Adrenal gland (tissue), 12 donors: ENCODE data around the gene UGT1A4. TPM values are rescaled to one million over a fixed set of nuclear protein-coding genes. Genes with fewer than 3 reads are reported as not detected.

Experiments used
- DNase-seq, 7 donors: peaks; one replicate each; pipeline ENCODE4 v3.0.0-alpha.2; 2019 to 2020
- H3K27ac ChIP-seq, 5 donors: fragments of 200-600 bp; sonication (generic) in 4 of 5; 1 replicate in 3 of 5; 2 replicates in 2 of 5; pipeline versions ENCODE4 v1.5.1 to v1.8.0; 2016 to 2020; ENCODE audit warnings: mild to moderate bottlenecking in 1 of 5
- H3K27me3 ChIP-seq: fragments of 200-600 bp; 2 replicates; pipeline ENCODE4 v1.8.0; 2021
- H3K36me3 ChIP-seq, 2 donors: fragments of 200-600 bp; replicated peaks in 1 of 2; 1 replicate in 1 of 2; 2 replicates in 1 of 2; pipeline versions ENCODE4 v1.5.1 to v1.8.0; 2018 to 2022
- H3K4me1 ChIP-seq, 2 donors: fragments of 200-600 bp; replicated peaks in 1 of 2; 1 replicate in 1 of 2; 2 replicates in 1 of 2; pipeline versions ENCODE4 v1.5.1 to v1.8.0; 2018 to 2021
- H3K4me3 ChIP-seq, 4 donors: fragments of 200-600 bp; sonication (generic) in 3 of 4; one replicate each; pipeline ENCODE4 v1.5.1; 2016 to 2018
- H3K9me3 ChIP-seq, 3 donors: fragments of 200-600 bp; sonication (generic) in 1 of 3; replicated peaks in 1 of 3; 1 replicate in 2 of 3; 2 replicates in 1 of 3; pipeline versions ENCODE4 v1.5.1 to v1.8.0; 2016 to 2021
- CTCF ChIP-seq, 6 experiments: fragments of 450-650 bp in 4 of 6; fragments of 200-600 bp in 2 of 6; sonication (generic) in 1 of 6; IDR thresholded peaks; 1 replicate in 5 of 6; 2 replicates in 1 of 6; pipeline versions ENCODE4 v1.5.1 to v1.8.0; 2016 to 2021; ENCODE audit warnings: antibody characterized with exemption in 6 of 6, mild to moderate bottlenecking in 2 of 6, moderate library complexity in 1 of 6
- POLR2A ChIP-seq, 2 donors: fragments of 450-650 bp; IDR thresholded peaks; one replicate each; pipeline ENCODE4 v1.6.1; 2017; ENCODE audit warnings: antibody characterized with exemption in 2 of 2, mild to moderate bottlenecking in 2 of 2, moderate library complexity in 1 of 2
- WGBS, 4 donors: extraction: QIAGEN DNeasy Blood & Tissue Kit in 2 of 4; methylation state at CpG; one replicate each; pipeline versions ENCODE4 v1.1.5 to v1.1.7; 2013 to 2017; 5-methylcytosine and 5-hydroxymethylcytosine counted together
- intact Hi-C, 2 donors: fragments of 100-400 bp; cut with DNase I; formaldehyde crosslinking; loops; one replicate each; pipeline versions ENCODE4 v1.14.1 to v1.15.0; 2022 to 2023
- polyA plus RNA-seq, 3 donors: library from polyadenylated mRNA; stranded (reverse); fragments of 200-250 nt in 2 of 3; fragments of 350-450 nt in 1 of 3; fragmentation: Illumina TruSeq in 1 of 3; extraction: RNeasy Lipid Tissue Mini Kit (QIAGEN cat#74804) in 1 of 3; gene quantifications; one replicate each; pipeline ENCODE4 v1.2.3, GENCODE V29; 2013 to 2014
- total RNA-seq, 9 donors: library from RNA; depleted of rRNA in 4 of 9; stranded (reverse); fragments of >200 nt in 4 of 9; fragments of 120-200 nt in 1 of 9; fragmentation: NEBNext Ultra II Directional in 1 of 9; extraction: Animal tissue kit (Norgen Biotek cat#: 25700) in 1 of 9; gene quantifications; one replicate each; pipeline versions ENCODE4 v1.1.0 to v1.2.4, GENCODE V29; 2013 to 2023
- donor health status: healthy with polysubstance abuse.
- donor health status: Bipolar disorder and iron deficiency.
- donor health status: DM: yes; HTN: yes; CAD: no.
- donor health status: DM: no; HTN: no; CAD: no.
- donor health status: DM: no; HTN: no; CAD: no.
- donor health status: DM: yes; HTN: yes; CAD: no.

The UGT1A4 gene
- total and polyA plus RNA-seq, 12 donors: 0.36 TPM; not detected in 11

- Histone ChIP-seq H3K27me3 (no peaks in the 10 kb centered on the region), H3K4me1 (no peaks in the 10 kb centered on the region), H3K27ac (no peak overlapping the region), H3K9me3 (no peaks in the 10 kb centered on the region), H3K36me3 (no peaks in the 10 kb centered on the region), H3K4me3 (no peak overlapping the region)
- peak in 1 of 7 donors; percentile 4 for DNase-seq
- intact Hi-C loops: no loop called here
- TF ChIP-seq CTCF (IDR thresholded peaks at IDR 0.05): no peak
- no peak for TF ChIP-seq POLR2A (IDR thresholded peaks at IDR 0.05)
- WGBS, 4 donors: 65 to 95% (median 69%) methylated on average over 2 of the region's 2 CpGs
These were observed 95.7 kb downstream of the UGT1A4 start for GRCh38 chr2:233814056-233814835.

GRCh38 chr2:233815861-233816260 is 97.3 kb downstream of the UGT1A4 start:
- Histone ChIP-seq H3K9me3 (no peaks in the 10 kb centered on the region), H3K27ac (no peak overlapping the region), H3K27me3 (no peaks in the 10 kb centered on the region), H3K4me1 (no peaks in the 10 kb centered on the region), H3K4me3 (no peak overlapping the region), H3K36me3 (no peaks in the 10 kb centered on the region)
- intact Hi-C loops: no loop called here
- no peak for TF ChIP-seq POLR2A (IDR thresholded peaks at IDR 0.05)
- TF ChIP-seq CTCF (IDR thresholded peaks at IDR 0.05): no peak
- WGBS, 4 donors: 72 to 90% (median 83%) methylated on average over 6 of the region's 6 CpGs
- no peak for DNase-seq

GRCh38 chr2:233816334-233816733 is 97.8 kb downstream of the UGT1A4 start:
- intact Hi-C loops: no loop called here
- TF ChIP-seq CTCF (IDR thresholded peaks at IDR 0.05) (no peak), POLR2A (IDR thresholded peaks at IDR 0.05) (no peak)
- Histone ChIP-seq H3K36me3 (no peaks in the 10 kb centered on the region), H3K27me3 (no peaks in the 10 kb centered on the region), H3K27ac (no peak overlapping the region), H3K9me3 (no peaks in the 10 kb centered on the region), H3K4me3 (no peak overlapping the region), H3K4me1 (no peaks in the 10 kb centered on the region)
- DNase-seq: peak in 1 of 7 donors; percentile 0
- 34 to 57% (median 54%) methylated on average over 2 of the region's 2 CpGs for WGBS, 4 donors

- intact Hi-C loops: no loop called here
- DNase-seq: peak in 1 of 7 donors; percentile 3
- Histone ChIP-seq H3K9me3 (no peaks in the 10 kb centered on the region), H3K36me3 (no peaks in the 10 kb centered on the region), H3K4me1 (no peaks in the 10 kb centered on the region), H3K27ac (no peak overlapping the region), H3K4me3 (no peak overlapping the region), H3K27me3 (no peaks in the 10 kb centered on the region)
- WGBS, 4 donors: 79 to 86% (median 82%) methylated on average over 4 of the region's 4 CpGs
- TF ChIP-seq CTCF (IDR thresholded peaks at IDR 0.05) (no peak), POLR2A (IDR thresholded peaks at IDR 0.05) (no peak)
These were observed 98.2 kb downstream of the UGT1A4 start for GRCh38 chr2:233816771-233817170.
